HFFc6 (cell line): ENCODE results near the gene ZNF678. TPM values are rescaled to one million over a fixed set of nuclear protein-coding genes. Genes with fewer than 3 reads are reported as not detected.

Source experiments
- DNase-seq: peaks from one replicate; pipeline ENCODE4 v3.0.0-alpha.2; 2018
- H3K27ac Mint-ChIP-seq: 2 replicates; pipeline ENCODE4 v1.8.0; 2020; ENCODE audit warnings: mild to moderate bottlenecking, mixed read lengths
- H3K27me3 Mint-ChIP-seq: 2 replicates; pipeline ENCODE4 v1.8.0; 2021; ENCODE audit warnings: mild to moderate bottlenecking, moderate library complexity, mixed read lengths; ENCODE audit not compliant: insufficient read depth
- H3K36me3 Mint-ChIP-seq: 2 replicates; pipeline ENCODE4 v1.8.0; 2021; ENCODE audit warnings: low read depth, mixed read lengths
- H3K4me1 Mint-ChIP-seq: 2 replicates; pipeline ENCODE4 v1.8.0; 2020; ENCODE audit warnings: low read depth, mixed read lengths
- H3K4me3 Mint-ChIP-seq: 2 replicates; pipeline ENCODE4 v1.8.0; 2020; ENCODE audit warnings: mild to moderate bottlenecking, moderate library complexity, mixed read lengths
- H3K9me3 Mint-ChIP-seq: 2 replicates; pipeline ENCODE4 v1.8.0; 2020; ENCODE audit warnings: mild to moderate bottlenecking, mixed read lengths
- CTCF ChIP-seq: fragments of 200-600 bp; sonication (generic); IDR thresholded peaks from 2 replicates; pipeline ENCODE4 v1.5.0; 2021; ENCODE audit warnings: antibody characterized with exemption, mild to moderate bottlenecking
- total RNA-seq, 6 experiments: library from RNA; stranded (reverse); fragmentation: NEBNext Ultra II Directional; extraction: Animal tissue kit (Norgen Biotek cat#: 25700); gene quantifications; 2 replicates in 1 of 6; 3 replicates in 5 of 6; pipeline ENCODE4 v1.2.3, GENCODE V29; 2021

The ZNF678 gene
- total RNA-seq, 6 experiments from 2014 or later = 2.1 to 3.4 (median 2.7) TPM

GRCh38 chr1:227572752-227573151, 9.4 kb downstream of the ZNF678 start:
- Mint-ChIP-seq H3K4me1 (no peaks in the 10 kb centered on the region), H3K27me3 (no peaks in the 10 kb centered on the region), H3K36me3 (peaks cover 36% of the 10 kb centered on the region), H3K9me3 (peaks cover 43% of the 10 kb centered on the region), H3K27ac (no peak overlapping the region), H3K4me3 (no peak overlapping the region; the same call in 1 of the 2 replicates)
- no peak for DNase-seq
- no peak for TF ChIP-seq CTCF

- TF ChIP-seq CTCF = no peak
- peaks cover 59% of the 10 kb centered on the region for H3K9me3 Mint-ChIP-seq
- H3K4me1 Mint-ChIP-seq = no peaks in the 10 kb centered on the region
Observed at GRCh38 chr1:227574926-227575325, 11.6 kb downstream of the ZNF678 start.

GRCh38 chr1:227576189-227576588, 12.8 kb downstream of the ZNF678 start:
- no peaks in the 10 kb centered on the region for H3K4me1 Mint-ChIP-seq

More at GRCh38 chr1:227574926-227575325, 11.6 kb downstream of the ZNF678 start:
- Mint-ChIP-seq H3K36me3 (peaks cover 52% of the 10 kb centered on the region), H3K4me3 (no peak overlapping the region), H3K27me3 (no peaks in the 10 kb centered on the region), H3K27ac (no peak overlapping the region)
- no peak for DNase-seq

GRCh38 chr1:227577500-227577899, 14.1 kb downstream of the ZNF678 start:
- TF ChIP-seq CTCF = no peak
- Mint-ChIP-seq H3K27me3 (no peaks in the 10 kb centered on the region), H3K4me3 (no peak overlapping the region), H3K36me3 (peaks cover 52% of the 10 kb centered on the region), H3K4me1 (no peaks in the 10 kb centered on the region), H3K27ac (no peak overlapping the region), H3K9me3 (peaks cover 59% of the 10 kb centered on the region)
- no peak for DNase-seq

More at GRCh38 chr1:227576189-227576588, 12.8 kb downstream of the ZNF678 start:
- no peaks in the 10 kb centered on the region for H3K27me3 Mint-ChIP-seq
- H3K4me3 Mint-ChIP-seq = no peak overlapping the region
- DNase-seq = no peak
- H3K36me3 Mint-ChIP-seq = peaks cover 52% of the 10 kb centered on the region
- H3K9me3 Mint-ChIP-seq = peaks cover 59% of the 10 kb centered on the region
- no peak overlapping the region for H3K27ac Mint-ChIP-seq
- no peak for TF ChIP-seq CTCF

- Mint-ChIP-seq H3K27me3 (no peaks in the 10 kb centered on the region), H3K4me1 (no peaks in the 10 kb centered on the region), H3K27ac (no peak overlapping the region), H3K9me3 (peaks cover 19% of the 10 kb centered on the region), H3K4me3 (no peak overlapping the region), H3K36me3 (peaks cover 36% of the 10 kb centered on the region)
- DNase-seq = no peak
- no peak for TF ChIP-seq CTCF
Observed at GRCh38 chr1:227583354-227583753, 20.0 kb downstream of the ZNF678 start.

- no peak for TF ChIP-seq CTCF
- H3K4me3 Mint-ChIP-seq = no peak overlapping the region
- no peaks in the 10 kb centered on the region for H3K27me3 Mint-ChIP-seq
- no peak overlapping the region for H3K27ac Mint-ChIP-seq
- no peaks in the 10 kb centered on the region for H3K4me1 Mint-ChIP-seq
- H3K36me3 Mint-ChIP-seq = peaks cover 53% of the 10 kb centered on the region
- peaks cover 31% of the 10 kb centered on the region for H3K9me3 Mint-ChIP-seq
- DNase-seq = no peak
Observed at GRCh38 chr1:227586733-227587132, 23.4 kb downstream of the ZNF678 start.
